KOPT-K1 (cell line): ENCODE results near the gene MED23.

ENCODE experiments used
- H3K27ac ChIP-seq: fragments of 200-600 bp; sonication (generic); 2 replicates; pipeline ENCODE4 v1.5.1; 2016; ENCODE audit warnings: antibody characterized with exemption, mild to moderate bottlenecking, low read depth, low read length; ENCODE audit not compliant: poor library complexity, severe bottlenecking
- H3K36me3 ChIP-seq: fragments of 200-600 bp; sonication (generic); 2 replicates; pipeline ENCODE4 v1.5.1; 2017; ENCODE audit warnings: antibody characterized with exemption, mild to moderate bottlenecking, low read length, moderate library complexity; ENCODE audit not compliant: insufficient read depth
- H3K9me3 ChIP-seq: fragments of 200-600 bp; sonication (generic); 2 replicates; pipeline ENCODE4 v1.5.1; 2017; ENCODE audit warnings: antibody characterized with exemption, low read length, mild to moderate bottlenecking; ENCODE audit not compliant: insufficient read depth, poor library complexity, severe bottlenecking

MED23 gene

GRCh38 chr6:131627724-131628682, at the start of gene MED23:
Gene MED23 (minus strand): TSS chr6:131628242. CDS start chr6:131628049, 193 bp downstream.
- Histone ChIP-seq H3K9me3 (no peaks in the 10 kb centered on the region), H3K36me3 (peaks cover 32% of the 10 kb centered on the region), H3K27ac (peak within 1 kb of the TSS; percentile 75)

- Histone ChIP-seq H3K9me3 (no peaks in the 10 kb centered on the region), H3K36me3 (no peaks in the 10 kb centered on the region), H3K27ac (no peak overlapping the region)
These were observed 45.1 kb upstream of the MED23 start for GRCh38 chr6:131673184-131673583.

DNA sequence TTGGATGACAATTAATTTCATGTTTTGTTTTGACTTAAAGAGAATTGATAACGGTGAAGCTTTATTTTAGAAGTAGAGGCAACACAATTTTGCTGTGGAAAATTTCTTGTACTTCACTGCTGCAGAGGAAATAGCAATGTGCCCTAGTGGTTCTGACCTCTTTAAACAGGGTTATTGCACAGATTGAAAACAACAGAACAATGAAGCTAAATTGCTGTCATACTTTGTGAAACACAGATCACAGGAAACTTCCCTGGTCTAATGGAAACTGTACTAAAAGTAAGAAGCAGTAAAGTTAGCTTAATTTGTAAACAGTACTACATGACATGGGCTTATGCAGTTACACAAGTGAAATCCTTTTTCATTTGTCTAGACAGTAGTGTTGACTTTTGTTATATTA, 41.8 kb upstream of the MED23 start:
- no peak overlapping the region for H3K27ac ChIP-seq
- H3K36me3 ChIP-seq = no peaks in the 10 kb centered on the region
- H3K9me3 ChIP-seq = no peaks in the 10 kb centered on the region

DNA sequence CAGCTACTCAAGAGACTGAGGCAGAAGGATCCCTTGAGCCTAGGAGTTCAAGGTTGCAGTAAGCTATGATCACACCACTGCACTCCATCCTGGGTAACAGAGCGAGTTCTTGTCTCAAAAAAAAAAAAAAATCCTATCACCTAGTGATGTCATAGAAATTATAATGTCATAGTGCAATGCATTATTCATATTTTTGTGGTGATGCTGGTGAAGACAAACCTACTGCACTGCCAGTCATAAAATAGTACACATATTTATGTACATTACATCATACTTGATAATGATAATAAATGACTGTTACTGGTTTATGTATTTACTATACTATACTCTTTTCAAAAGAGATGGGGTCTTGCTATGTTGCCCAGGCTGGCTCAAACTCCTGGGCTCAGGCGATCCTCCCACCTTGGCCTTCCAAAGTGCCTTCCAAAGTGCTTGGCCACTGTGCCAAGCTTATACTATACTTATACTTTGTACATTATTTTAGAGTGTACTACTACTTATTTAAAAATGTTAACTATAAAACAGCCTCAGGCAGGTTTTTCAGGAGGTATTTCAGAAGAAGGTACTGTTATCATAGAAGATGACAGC, 35.6 kb upstream of the MED23 start:
- Histone ChIP-seq H3K36me3 (no peaks in the 10 kb centered on the region), H3K27ac (no peak overlapping the region), H3K9me3 (no peaks in the 10 kb centered on the region)

GRCh38 chr6:131660195-131660594, 32.2 kb upstream of the MED23 start:
- no peaks in the 10 kb centered on the region for H3K36me3 ChIP-seq

DNA sequence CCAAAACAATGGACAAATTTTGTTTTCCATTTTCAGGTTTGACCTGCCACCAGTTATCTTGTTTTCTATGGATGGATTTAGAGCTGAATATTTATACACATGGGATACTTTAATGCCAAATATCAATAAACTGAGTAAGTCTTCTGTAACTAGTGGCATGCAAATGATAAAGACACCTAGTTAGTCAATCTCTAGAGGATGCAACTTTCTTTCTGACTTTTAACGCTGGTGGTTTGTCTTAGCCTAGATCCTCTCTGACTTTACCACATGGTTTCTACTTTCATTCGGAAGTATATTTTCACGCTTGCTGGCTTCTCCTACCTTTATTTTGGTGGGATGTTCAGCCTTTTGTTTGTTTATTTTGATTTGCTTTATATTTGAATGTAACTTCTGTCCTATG, 30.2 kb upstream of the MED23 start:
- Histone ChIP-seq H3K27ac (no peak overlapping the region), H3K9me3 (no peaks in the 10 kb centered on the region), H3K36me3 (no peaks in the 10 kb centered on the region)

More at GRCh38 chr6:131660195-131660594, 32.2 kb upstream of the MED23 start:
- no peaks in the 10 kb centered on the region for H3K9me3 ChIP-seq
- H3K27ac ChIP-seq = no peak overlapping the region

DNA sequence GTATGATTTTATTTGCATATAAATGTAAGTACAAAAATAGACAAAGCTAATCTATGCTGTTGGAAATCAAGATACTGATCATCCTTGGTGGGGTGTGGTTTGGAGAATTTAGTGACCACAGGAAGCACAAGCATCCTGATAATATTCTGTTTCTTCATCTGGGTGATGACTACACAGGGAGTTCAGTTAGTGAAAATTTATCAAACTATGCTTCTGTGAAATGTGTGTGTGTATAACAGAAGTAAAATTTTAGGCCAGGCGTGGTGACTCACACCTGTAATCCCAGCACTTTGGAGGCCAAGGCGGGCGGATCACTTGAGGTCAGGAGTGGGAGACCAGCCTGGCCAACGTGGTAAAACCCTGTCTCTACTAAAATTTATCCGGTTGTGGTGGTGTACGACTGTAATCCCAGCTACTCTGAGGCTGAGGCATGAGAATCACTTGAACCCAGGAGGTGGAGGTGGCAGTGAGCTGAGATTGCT, 29.6 kb upstream of the MED23 start:
- H3K27ac ChIP-seq = no peak overlapping the region
- no peaks in the 10 kb centered on the region for H3K36me3 ChIP-seq
- no peaks in the 10 kb centered on the region for H3K9me3 ChIP-seq

DNA sequence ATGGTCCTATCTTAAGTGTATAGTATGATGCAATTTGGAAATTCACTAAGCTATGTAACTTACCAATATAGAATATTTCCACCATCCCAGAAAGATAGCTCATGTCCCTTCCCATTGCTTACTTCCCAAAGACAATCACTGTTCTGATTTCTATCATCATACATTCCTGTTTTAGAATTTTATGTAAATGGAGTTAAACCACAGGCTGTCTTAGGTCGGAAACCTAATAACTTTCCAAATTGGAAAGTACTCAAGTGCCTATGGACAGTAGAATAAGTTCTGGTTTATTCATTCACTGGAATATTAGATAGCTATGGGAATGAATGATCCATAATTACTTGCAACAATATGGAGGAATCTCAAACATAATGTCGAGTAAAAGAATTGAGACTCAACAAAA, 29.2 kb upstream of the MED23 start:
- H3K27ac ChIP-seq = no peak overlapping the region
- H3K36me3 ChIP-seq = no peaks in the 10 kb centered on the region
- H3K9me3 ChIP-seq = no peaks in the 10 kb centered on the region

DNA sequence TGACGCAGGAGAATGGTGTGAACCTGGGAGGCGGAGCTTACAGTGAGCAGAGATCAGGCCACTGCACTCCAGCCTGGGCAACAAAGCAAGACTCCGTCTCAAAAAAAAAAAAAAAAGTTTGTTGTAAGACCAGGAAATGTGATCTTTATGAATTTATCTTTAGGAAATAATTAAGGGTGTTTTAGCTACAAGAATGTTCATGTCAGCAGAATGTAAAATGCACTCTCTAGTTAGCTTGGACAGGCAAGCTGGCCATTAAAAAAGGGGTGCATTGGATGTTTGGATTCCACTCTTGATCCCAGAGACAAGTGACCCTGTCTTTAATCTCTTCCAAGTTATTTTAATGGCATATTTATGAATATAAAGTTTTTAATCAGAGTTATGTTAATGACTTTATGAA, 28.6 kb upstream of the MED23 start:
- H3K27ac ChIP-seq = no peak overlapping the region
- H3K9me3 ChIP-seq = no peaks in the 10 kb centered on the region
- no peaks in the 10 kb centered on the region for H3K36me3 ChIP-seq

- no peak overlapping the region for H3K27ac ChIP-seq
- no peaks in the 10 kb centered on the region for H3K9me3 ChIP-seq
- H3K36me3 ChIP-seq = no peaks in the 10 kb centered on the region
These were observed 27.9 kb upstream of the MED23 start for GRCh38 chr6:131655951-131656350.

GRCh38 chr6:131655387-131655786, 27.3 kb upstream of the MED23 start:
- Histone ChIP-seq H3K9me3 (no peaks in the 10 kb centered on the region), H3K27ac (no peak overlapping the region), H3K36me3 (no peaks in the 10 kb centered on the region)

GRCh38 chr6:131654326-131654725, 26.3 kb upstream of the MED23 start:
- H3K27ac ChIP-seq = no peak overlapping the region
- H3K36me3 ChIP-seq = no peaks in the 10 kb centered on the region
- no peaks in the 10 kb centered on the region for H3K9me3 ChIP-seq

DNA sequence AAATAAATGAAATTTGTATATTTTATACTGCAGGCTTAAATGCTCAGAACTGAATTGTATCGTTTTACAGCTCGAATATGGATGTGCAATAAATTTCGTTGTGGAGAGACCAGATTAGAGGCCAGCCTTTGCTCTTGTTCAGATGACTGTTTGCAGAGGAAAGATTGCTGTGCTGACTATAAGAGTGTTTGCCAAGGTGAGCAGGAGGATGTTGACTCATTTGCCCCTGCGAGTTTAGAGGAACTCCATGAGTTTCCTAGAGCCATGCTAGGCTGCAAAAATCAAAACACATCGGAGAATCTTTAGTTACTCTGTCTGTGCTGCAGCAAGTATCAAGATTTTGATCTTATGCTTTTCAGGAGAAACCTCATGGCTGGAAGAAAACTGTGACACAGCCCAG, 24.4 kb upstream of the MED23 start:
- Histone ChIP-seq H3K27ac (no peak overlapping the region), H3K36me3 (no peaks in the 10 kb centered on the region), H3K9me3 (no peaks in the 10 kb centered on the region)

DNA sequence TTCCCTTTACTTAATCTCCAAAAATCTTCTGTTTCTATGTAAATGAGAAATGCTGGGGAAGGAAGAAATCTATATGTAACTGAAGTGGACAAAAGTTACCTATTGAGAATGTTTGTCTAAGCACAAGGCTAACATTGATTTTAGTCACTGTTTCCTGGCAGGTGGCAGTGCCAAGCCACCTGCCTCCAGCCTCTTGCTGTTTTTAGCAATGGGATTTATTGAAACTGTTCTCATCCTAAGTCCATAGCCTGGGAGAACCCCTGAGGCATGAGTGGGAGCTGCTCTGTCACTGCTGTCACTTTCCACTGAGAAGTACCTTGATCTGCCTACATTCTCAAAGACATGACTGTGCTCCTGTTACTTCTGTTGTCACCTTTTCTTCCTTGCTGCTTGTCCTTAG, 23.7 kb upstream of the MED23 start:
- Histone ChIP-seq H3K27ac (no peak overlapping the region), H3K36me3 (no peaks in the 10 kb centered on the region), H3K9me3 (no peaks in the 10 kb centered on the region)

- no peak overlapping the region for H3K27ac ChIP-seq
- no peaks in the 10 kb centered on the region for H3K36me3 ChIP-seq
- no peaks in the 10 kb centered on the region for H3K9me3 ChIP-seq
These were observed 18.2 kb upstream of the MED23 start for GRCh38 chr6:131646249-131646670.
